ENCODE results near the gene DEPDC1.

DEPDC1 gene

DNA sequence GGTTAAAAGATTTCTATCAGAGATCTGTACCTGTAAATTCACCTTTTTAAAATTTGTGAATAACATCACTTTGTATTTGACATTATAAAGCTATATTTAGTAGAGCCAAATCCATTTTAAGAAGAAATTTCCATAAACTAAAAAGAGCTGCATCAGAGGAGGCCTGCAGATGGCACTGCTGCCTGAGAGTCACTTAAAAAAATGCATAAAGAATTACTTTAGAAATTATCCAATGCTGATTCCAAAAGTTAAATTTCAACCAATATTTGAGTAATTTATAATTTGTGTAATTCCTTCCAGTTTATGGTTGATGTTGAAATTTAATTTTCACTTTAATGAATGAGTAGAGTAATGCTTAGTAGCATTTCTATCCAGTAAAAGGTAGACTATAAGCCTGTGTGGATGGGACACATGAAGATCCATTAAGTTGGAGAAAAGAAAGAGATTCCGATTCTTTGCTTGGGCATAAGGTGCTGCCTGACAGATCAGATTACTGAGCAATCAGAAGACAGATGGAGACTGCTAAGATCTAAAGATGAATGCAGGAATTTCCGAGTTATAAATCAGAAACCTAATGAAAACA is 26.4 kb downstream of the DEPDC1 start:
- no peak for DNase-seq

DNA sequence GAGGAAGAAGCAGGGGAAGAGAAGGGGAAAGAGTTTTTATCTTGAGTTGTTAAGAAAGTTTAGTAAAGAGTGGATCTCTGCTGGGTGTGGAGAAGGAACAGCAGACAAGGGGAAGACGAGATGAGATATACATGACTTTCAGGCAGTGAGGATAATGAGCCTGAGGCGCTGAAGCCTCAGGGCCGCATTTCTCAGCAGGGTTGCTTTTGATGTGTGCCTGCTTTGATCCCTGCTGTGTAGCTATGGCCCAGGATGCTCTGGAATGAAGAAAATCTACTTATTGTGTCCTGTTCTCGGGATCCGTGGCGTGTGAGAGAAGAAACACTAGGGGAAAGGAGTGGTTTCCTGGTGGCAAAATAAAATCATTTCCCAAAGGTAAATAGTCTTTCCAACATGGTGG is 32.0 kb downstream of the DEPDC1 start:
- no peak for DNase-seq

DNA sequence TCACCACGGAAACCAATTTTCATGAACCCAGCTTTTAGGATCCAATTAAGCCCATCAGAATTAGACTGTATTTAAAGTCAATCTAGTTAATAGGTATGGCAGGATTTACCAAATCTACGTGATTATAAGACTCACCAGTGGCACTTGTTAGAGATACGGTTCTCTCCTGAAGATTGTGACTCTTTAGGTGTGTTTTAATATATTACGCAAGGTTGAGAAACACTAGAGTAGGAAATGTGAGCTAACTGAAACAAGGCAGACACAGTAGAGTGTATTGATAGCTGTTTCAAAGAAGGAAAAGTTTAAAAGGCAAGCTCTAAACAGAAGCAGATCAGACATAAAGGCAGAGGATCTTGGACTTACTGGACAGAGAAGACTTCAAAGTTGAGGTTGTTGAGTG is 35.9 kb downstream of the DEPDC1 start:
- DNase-seq: no peak

DNA sequence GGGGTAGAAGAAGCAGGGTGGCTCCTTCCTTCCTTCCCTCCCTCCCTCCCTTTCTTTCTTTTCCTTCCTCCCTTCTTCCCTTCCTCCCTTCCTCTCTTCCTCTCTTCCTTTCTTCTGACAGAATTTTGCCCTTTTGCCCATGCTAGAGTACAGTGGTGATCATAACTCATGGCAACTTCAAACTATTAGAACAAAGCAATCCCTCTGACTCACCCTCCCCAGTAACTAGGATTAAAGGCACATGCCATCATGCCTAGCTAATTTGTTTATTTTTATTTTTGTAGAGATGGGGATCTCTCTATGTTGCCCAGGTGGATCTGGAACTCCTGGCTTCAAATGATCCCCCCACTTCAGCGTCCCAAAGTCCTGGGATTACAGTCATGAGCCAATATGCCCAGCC is 37.1 kb downstream of the DEPDC1 start:
- no peak for DNase-seq

DNA sequence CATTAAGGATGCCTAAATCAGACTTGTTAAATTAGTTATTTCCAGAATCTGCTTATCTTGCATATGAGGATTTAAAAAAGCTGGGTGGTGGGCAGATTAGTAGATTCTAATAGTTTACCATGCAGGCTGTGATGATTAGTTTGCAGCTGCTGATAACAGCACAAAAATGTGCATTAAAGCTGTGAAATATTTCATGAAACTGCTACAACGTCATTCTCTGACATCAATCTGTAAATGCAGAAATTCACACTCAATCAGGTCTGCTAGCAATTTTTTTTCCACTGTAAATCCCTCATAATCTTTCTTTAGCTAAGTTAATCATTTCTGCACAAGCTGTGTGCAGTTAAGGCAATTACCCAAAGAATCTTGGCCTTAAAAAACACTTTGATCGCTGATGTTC is 37.8 kb downstream of the DEPDC1 start:
- DNase-seq: no peak

DNA sequence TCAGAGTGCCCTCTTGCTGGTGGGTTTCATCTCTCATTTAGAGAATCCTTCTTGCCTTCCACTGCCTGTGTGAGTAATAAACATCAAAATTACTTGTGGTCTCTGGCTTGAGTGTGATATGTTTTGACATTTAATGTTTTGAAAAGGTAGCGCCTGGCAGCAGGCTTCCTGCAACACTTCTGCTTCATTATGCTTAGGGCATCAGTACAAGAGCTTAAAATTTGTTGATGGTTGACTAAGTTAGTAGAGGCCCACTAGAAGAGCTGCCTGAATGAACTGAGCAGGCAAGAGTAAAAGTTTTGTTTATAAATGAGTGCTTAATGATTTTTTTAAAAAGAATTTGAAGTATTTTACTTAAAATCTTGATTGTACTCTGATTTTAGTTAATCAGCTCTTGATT is 40.7 kb downstream of the DEPDC1 start:
- DNase-seq: no peak

DNA sequence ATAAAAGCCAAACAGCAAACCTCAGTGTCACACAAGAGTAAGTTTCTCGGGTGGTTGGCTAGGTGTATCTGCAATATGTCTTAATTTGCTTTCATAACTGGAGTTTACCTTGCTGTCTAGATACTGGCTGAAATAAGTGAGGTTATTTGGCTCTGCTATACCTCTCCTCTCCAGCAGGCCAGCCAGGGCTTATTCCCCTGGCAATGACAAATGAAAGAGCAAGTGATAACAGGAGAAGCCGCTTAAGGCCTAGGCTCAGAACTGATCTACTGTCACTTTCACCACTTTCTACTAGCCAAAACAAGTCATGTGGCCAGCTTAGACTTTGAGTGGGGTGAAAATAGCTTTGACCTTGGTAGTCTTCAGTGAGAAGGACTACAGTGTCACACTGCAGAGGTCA is 42.3 kb downstream of the DEPDC1 start:
- no peak for DNase-seq

DNA sequence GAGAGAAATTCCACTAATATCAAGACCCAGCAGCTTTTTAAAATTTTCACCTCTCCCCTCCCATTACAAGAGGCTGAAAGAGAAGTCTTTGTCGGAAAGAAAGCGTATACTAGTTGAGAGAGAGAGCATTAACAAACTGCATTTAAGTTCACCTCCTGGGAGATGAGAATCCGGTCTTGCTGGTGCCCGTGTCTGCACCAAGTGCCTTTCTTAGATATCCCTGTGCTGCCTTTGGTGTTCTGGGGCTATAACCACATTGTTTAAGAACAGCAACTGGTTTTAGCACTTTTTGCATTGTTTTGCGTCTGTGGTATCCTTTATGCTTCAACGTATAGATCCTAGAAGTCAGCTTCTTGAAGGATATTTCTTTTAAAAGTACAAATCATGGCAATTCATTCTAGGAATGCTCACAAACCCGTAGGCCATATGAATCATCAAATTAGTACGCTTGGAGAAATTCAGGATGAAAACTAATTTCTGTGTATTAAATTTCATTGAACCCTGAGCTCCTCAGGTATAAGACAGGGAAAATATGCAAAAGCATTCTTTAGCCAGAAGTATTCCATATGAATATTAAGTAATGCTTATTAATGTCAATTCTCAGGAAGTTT is 43.7 kb downstream of the DEPDC1 start:
- no peak for DNase-seq

DNA sequence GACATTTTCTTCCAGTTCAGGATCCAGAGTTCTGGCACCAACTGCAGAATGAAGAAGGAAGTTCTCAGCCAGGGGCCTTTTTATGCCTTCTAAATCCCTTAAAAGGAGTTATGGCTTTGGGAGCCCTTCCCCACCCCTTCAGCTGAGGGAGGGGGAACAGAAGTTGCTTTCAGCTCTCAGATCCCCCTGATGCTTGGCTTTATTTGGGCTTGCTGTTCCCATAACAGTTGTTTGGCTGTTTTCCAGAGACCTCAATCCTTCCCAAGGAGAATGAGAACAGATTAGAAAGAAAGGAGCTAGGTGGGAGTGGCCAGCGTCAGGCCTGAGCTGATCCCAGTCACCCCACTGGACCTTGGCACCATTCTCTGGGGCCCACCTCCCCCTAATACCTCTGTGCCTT is 47.0 kb downstream of the DEPDC1 start, which contains the start of gene RPE65:
TSS of gene RPE65 (minus strand) at position 54 of the 400 bp plus-strand sequence. CDS start at position 5, 49 bp downstream.
- DNase-seq: no peak

DNA sequence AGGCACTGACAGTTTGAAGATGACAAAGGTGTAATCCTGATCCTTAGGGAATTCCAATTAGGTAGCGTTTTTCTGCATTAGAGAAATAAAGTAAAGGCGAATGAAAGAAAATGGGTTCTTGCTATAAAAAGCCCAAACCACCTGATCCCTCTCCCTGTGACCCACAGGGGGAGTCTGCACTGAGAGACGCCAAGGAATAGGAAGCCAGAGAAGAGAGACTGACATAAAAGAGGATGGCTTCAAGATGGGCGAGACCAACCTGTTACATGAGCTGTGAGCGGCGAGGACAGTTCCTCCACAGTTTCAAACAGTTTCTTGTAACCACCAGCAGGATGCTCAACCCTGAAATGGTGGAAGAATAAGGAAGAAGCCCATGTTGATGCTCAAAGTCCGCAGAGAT is 48.5 kb downstream of the DEPDC1 start:
- no peak for DNase-seq

DNA sequence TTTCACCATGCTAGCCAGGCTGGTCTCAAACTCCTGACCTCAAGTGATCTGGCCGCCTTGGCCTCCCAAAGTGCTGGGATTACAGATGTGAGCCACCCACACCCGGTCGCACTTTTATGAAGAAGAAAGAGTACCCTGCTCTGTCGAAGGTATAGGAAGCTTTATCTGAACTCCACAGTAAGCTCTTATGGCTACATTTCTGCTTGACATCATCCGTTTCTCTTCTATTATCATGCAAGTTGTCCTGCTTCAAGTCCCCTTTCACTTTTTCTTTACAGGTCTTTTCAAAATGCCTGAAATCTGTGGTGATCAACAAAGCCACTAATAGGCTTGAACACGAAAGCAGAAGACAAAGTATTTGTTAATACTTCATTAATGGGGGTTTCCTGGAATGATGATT is 51.2 kb downstream of the DEPDC1 start:
- DNase-seq: no peak

DNA sequence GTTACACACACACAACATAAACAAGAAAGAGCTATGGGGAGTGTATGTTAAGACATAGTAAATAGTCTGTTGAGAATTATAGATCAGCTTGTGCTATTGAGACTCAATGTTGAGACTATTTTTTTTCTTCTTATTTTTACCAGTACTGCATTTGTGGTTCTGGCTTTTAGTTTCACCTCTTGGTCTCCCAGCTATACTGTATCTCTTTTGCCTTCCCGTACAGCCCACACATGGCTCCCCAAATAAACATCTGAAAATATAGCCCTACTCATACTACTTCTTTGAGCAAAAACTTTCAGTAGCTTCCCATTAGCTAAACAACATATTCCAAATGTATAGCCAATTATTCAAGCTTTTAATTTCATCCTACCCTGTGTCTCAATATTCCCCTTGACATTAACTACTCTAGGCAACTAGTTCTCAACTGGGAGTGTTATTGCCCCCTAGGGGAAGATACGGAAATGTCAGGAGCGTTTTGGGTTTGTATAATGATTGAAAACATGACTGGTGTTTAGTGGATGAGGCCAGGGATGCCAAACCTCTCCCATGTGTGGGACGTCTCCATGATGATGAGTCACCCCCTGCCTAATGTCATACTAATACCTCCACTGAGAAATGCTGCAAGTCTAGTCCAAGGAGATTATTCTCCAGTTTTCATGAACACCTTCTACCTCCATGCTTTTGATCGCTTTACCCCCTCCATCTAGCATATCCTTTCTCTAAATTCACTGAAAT is 53.9 kb downstream of the DEPDC1 start:
- DNase-seq: no peak

DNA sequence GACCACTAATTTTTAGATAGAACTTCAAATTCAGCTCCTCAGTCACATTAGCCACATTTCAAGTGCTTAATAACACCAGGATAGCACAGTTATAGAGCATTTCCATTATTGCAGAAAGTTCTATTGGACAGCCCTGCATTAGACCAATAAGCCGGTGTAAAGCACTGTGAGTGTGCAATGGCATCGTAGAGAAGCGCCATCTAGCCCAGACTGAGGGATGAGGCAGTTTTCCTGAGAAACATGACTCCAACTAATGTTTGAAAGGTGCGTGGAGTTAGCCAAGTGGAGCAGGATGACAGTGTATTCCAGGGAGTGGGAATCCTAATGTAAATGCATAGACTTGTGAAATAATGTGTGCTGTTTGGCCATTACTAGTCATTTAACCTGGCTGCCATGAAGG is 54.9 kb downstream of the DEPDC1 start:
- no peak for DNase-seq

DNA sequence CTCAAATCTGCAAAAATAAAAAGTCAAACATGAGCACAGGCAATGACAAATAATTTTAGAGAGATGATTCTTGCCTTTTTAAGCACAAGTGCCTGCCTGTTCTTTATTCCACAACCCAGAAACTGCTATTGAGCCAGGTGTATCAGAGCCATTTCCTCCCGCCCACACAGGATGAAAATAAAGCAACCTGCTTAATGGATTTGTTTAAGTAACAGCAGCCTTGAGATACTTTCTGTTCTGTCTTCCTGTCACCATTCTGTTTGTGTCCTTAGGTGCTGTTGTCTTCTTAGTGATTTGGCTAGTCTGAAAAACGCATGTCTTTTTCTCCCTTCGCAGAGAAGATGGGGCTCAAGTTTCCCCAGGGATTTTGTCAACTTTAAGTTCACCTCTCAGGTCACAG is 58.6 kb downstream of the DEPDC1 start:
- no peak for DNase-seq

DNA sequence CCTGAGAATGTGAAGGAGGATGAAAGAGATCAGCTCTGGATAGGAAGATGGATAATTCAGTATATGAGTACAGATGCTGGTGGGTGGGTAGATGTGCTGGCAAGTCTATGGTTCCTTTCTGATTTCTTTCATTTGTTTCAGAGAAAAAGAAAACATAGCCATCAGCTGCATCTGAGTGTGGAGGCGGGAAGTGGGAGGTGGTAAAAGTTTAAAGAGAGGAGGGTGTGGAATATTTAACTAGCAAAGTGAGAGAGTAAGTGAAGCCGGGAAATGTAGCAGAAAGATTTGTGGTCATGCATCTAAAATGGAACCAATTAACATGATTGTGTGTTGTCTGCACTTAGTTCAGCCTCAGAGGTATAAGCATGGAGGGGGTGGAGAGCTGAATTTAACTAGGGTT is 63.5 kb downstream of the DEPDC1 start:
- no peak for DNase-seq

DNA sequence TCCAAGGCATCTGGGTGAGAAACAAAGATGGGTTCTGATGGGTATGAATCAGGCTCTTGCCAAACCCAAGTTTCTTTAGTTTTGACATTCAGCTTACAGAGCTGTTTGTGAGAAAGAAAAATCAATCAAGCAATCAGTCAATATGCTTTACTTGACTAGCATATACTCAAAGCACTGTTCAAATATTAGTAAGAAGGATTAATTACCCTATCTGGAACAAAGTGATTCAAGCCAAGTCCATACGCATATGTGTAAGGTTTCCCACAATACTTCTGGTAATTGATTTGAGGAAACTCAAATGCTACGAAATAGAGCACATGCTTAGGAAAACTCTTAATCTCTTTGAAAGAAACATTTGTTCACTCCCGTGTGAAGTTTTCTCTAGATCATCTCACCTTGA is 65.8 kb downstream of the DEPDC1 start:
- no peak for DNase-seq

DNA sequence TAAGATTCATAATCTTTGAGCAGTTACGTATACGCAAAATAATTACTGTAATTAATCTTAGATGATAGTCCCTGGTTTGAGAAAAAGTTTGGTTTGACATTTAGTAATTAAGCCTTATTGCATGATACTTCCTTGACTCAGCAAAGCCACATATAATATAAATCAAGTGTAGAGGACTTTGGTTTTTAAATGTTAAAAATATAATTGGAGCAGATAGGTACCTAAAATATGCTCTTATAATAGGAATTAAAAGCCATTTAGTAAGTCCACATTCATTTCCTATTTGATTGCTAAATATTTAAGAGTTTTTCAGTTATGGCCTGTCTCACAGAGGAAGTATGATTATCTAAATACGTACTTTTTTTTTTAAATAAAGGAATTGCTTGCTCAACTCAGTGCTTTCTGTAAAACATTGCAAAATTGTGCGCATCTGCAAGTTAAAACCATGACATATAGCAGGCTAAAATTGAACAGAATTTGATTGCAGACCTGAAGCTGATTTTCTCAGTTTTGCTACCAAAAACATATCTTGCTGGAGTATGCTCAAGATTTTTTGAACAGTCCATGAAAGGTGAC is 67.6 kb downstream of the DEPDC1 start:
- no peak for DNase-seq

DNA sequence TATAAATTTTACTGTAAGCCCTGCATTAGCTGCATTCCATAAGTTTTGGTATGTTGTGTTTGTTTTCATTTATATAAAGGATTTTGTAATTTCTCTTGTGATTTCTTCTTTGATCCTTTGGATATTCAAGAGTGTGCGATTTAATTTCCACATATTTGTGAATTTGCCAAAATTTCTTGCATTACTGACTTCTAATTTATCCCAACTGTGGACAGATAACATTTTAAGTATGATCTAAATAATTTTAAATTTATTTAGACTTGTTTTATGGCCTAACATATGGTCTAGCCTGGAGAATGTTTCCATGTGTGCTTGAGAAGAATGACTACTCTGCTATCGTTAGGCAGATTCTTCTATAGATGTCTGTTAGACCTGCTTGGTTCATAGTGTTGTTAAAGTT is 70.3 kb downstream of the DEPDC1 start:
- DNase-seq: no peak
